CD1c-positive myeloid dendritic cell (primary cell): Measurements from ENCODE around the gene PDCL2.

Experiments
- DNase-seq: peaks from one replicate; pipeline ENCODE4 v3.0.0-alpha.2; 2016; ENCODE audit errors: extremely low spot score

The PDCL2 gene

GRCh38 chr4:55539658-55540057 is 52.4 kb downstream of the PDCL2 start:
- no peak for DNase-seq

- DNase-seq: no peak
Measured at GRCh38 chr4:55538531-55538930, 53.5 kb downstream of the PDCL2 start.

GRCh38 chr4:55534306-55534705 is 57.7 kb downstream of the PDCL2 start:
- no peak for DNase-seq

- peak; percentile 5 for DNase-seq
Measured at GRCh38 chr4:55530691-55531090, 61.4 kb downstream of the PDCL2 start.

GRCh38 chr4:55530167-55530566 is 61.9 kb downstream of the PDCL2 start:
- DNase-seq: no peak

GRCh38 chr4:55528491-55528890 is 63.6 kb downstream of the PDCL2 start:
- DNase-seq: no peak

- DNase-seq: no peak
Measured at GRCh38 chr4:55524844-55525571, 67.0 kb downstream of the PDCL2 start.

GRCh38 chr4:55518442-55518841 is 73.6 kb downstream of the PDCL2 start:
- no peak for DNase-seq

GRCh38 chr4:55517526-55518229 is 74.4 kb downstream of the PDCL2 start:
- DNase-seq: no peak

- no peak for DNase-seq
Measured at GRCh38 chr4:55512922-55513571, 79.0 kb downstream of the PDCL2 start.

- DNase-seq: no peak
Measured at GRCh38 chr4:55512077-55512476, 80.0 kb downstream of the PDCL2 start.

- DNase-seq: no peak
Measured at GRCh38 chr4:55510685-55511084, 81.4 kb downstream of the PDCL2 start.

GRCh38 chr4:55509266-55509665 is 82.8 kb downstream of the PDCL2 start:
- DNase-seq: no peak

GRCh38 chr4:55507612-55508011 is 84.4 kb downstream of the PDCL2 start:
- no peak for DNase-seq
